CD14-positive monocyte (primary cell): ENCODE data around the gene PHOSPHO2. TPM values are rescaled to one million over a fixed set of nuclear protein-coding genes. Genes with fewer than 3 reads are reported as not detected.

Experiments used
- DNase-seq, 3 donors: peaks; one replicate each; pipeline ENCODE4 v3.0.0-alpha.2; 2011 to 2022
- H2AFZ ChIP-seq: 2 replicates; pipeline ENCODE4 v1.6.0; 2012; ENCODE audit warnings: mild to moderate bottlenecking, low read depth, low read length, inconsistent platforms; ENCODE audit not compliant: insufficient read depth, poor library complexity, severe bottlenecking
- H3K27ac ChIP-seq, 2 donors: 1 replicate in 1 of 2; 2 replicates in 1 of 2; pipeline ENCODE4 v1.5.1; 2012 to 2013; ENCODE audit warnings: low read length in 2 of 2, control low read depth in 1 of 2, inconsistent platforms in 1 of 2, low read depth in 1 of 2, mild to moderate bottlenecking in 1 of 2
- H3K27me3 ChIP-seq, 2 donors: one replicate each; pipeline versions ENCODE4 v1.6.0 to v1.6.1; 2011 to 2013; ENCODE audit warnings: low read length in 2 of 2; ENCODE audit not compliant: control insufficient read depth in 2 of 2, insufficient read depth in 2 of 2
- H3K36me3 ChIP-seq, 2 donors: replicated peaks in 1 of 2; 1 replicate in 1 of 2; 2 replicates in 1 of 2; pipeline versions ENCODE4 v1.5.1 to v1.6.1; 2012 to 2013; ENCODE audit warnings: low read length in 2 of 2, control low read depth in 1 of 2, inconsistent platforms in 1 of 2, mild to moderate bottlenecking in 1 of 2; ENCODE audit not compliant: insufficient read depth in 2 of 2, control insufficient read depth in 1 of 2
- H3K4me1 ChIP-seq, 2 donors: 1 replicate in 1 of 2; 2 replicates in 1 of 2; pipeline versions ENCODE4 v1.5.1 to v1.6.1; 2012 to 2013; ENCODE audit warnings: low read length in 2 of 2, control low read depth in 1 of 2, inconsistent platforms in 1 of 2, mild to moderate bottlenecking in 1 of 2, moderate library complexity in 1 of 2; ENCODE audit not compliant: insufficient read depth in 2 of 2, control insufficient read depth in 1 of 2
- H3K4me2 ChIP-seq: replicated peaks from 2 replicates; pipeline ENCODE3; 2012; ENCODE audit warnings: low read length, moderate library complexity, mild to moderate bottlenecking; ENCODE audit not compliant: poor library complexity, severe bottlenecking; ENCODE audit errors: extremely low read depth
- H3K4me3 ChIP-seq, 3 experiments: fragments of 200-600 bp in 1 of 3; sonication (generic) in 1 of 3; replicated peaks in 1 of 3; 1 replicate in 2 of 3; 2 replicates in 1 of 3; pipeline ENCODE4 v1.5.1; 2011 to 2013; ENCODE audit warnings: low read length in 3 of 3, mild to moderate bottlenecking in 3 of 3, control low read depth in 2 of 3, low read depth in 2 of 3, inconsistent platforms in 1 of 3, moderate library complexity in 1 of 3
- H3K79me2 ChIP-seq: 2 replicates; pipeline ENCODE4 v1.6.0; 2012; ENCODE audit warnings: mild to moderate bottlenecking, control low read depth, inconsistent platforms, low read length, moderate library complexity; ENCODE audit not compliant: insufficient read depth
- H3K9ac ChIP-seq: 2 replicates; pipeline ENCODE4 v1.6.0; 2017; ENCODE audit warnings: low read length, mild to moderate bottlenecking; ENCODE audit not compliant: insufficient read depth, poor library complexity, severe bottlenecking
- H3K9me3 ChIP-seq, 2 donors: replicated peaks in 1 of 2; 1 replicate in 1 of 2; 2 replicates in 1 of 2; pipeline versions ENCODE4 v1.5.1 to v1.6.1; 2012 to 2013; ENCODE audit warnings: low read length in 2 of 2, control low read depth in 1 of 2; ENCODE audit not compliant: control insufficient read depth in 1 of 2, insufficient read depth in 1 of 2
- H4K20me1 ChIP-seq: 2 replicates; pipeline ENCODE4 v1.6.0; 2012; ENCODE audit warnings: mild to moderate bottlenecking, low read length, control low read depth, moderate library complexity; ENCODE audit not compliant: insufficient read depth
- H3K27ac Mint-ChIP-seq, 7 donors: one replicate each; pipeline ENCODE4 v1.8.0; 2020; ENCODE audit warnings: mild to moderate bottlenecking in 7 of 7, mixed read lengths in 7 of 7, moderate library complexity in 6 of 7, inconsistent platforms in 2 of 7
- H3K27me3 Mint-ChIP-seq, 3 donors: one replicate each; pipeline ENCODE4 v1.8.0; 2021 to 2022; ENCODE audit warnings: low read depth in 3 of 3, mild to moderate bottlenecking in 3 of 3, mixed read lengths in 3 of 3, moderate library complexity in 3 of 3, inconsistent platforms in 1 of 3
- H3K36me3 Mint-ChIP-seq, 2 donors: one replicate each; pipeline ENCODE4 v1.8.0; 2020; ENCODE audit warnings: mixed read lengths in 2 of 2, inconsistent platforms in 1 of 2, mild to moderate bottlenecking in 1 of 2
- H3K4me1 Mint-ChIP-seq: one replicate; pipeline ENCODE4 v1.8.0; 2020; ENCODE audit warnings: mild to moderate bottlenecking, mixed read lengths
- H3K4me3 Mint-ChIP-seq, 2 donors: one replicate each; pipeline ENCODE4 v1.8.0; 2020; ENCODE audit warnings: mild to moderate bottlenecking in 2 of 2, mixed read lengths in 2 of 2, moderate library complexity in 1 of 2
- H3K9me3 Mint-ChIP-seq, 7 donors: one replicate each; pipeline ENCODE4 v1.8.0; 2020 to 2022; ENCODE audit warnings: mixed read lengths in 7 of 7, mild to moderate bottlenecking in 6 of 7, moderate library complexity in 6 of 7, inconsistent platforms in 2 of 7
- CTCF ChIP-seq: fragments of 200-600 bp; IDR thresholded peaks from one replicate; pipeline ENCODE4 v1.8.0; 2022; ENCODE audit warnings: antibody characterized with exemption, mild to moderate bottlenecking
- WGBS: methylation state at CpG from one replicate; pipeline ENCODE4 v1.1.5; 2013; ENCODE audit warnings: missing lambda C conversion rate; ENCODE audit not compliant: insufficient coverage; 5-methylcytosine and 5-hydroxymethylcytosine counted together
- intact Hi-C, 2 donors: fragments of 100-400 bp; cut with micrococcal nuclease; formaldehyde crosslinking; loops; one replicate each; pipeline versions ENCODE4 v1.15.0 to v1.15.1; 2023
- polyA plus RNA-seq, 3 donors: library from polyadenylated mRNA; depleted of rRNA in 1 of 3; unstranded in 2 of 3; stranded (reverse) in 1 of 3; fragments of 300-500 nt in 2 of 3; fragments of >200 nt in 1 of 3; fragmentation: Illumina TruSeq in 2 of 3; gene quantifications; 1 replicate in 2 of 3; 2 replicates in 1 of 3; pipeline ENCODE4 v1.2.3, GENCODE V29; 2012 to 2021
- small RNA-seq: library from RNA; depleted of rRNA; stranded (forward); fragments of <200 nt; gene quantifications from one replicate; pipeline ENCODE3, GENCODE V24; 2012; ENCODE audit warnings: low read depth; ENCODE audit not compliant: insufficient read length

The PHOSPHO2 gene
- polyA plus RNA-seq, 3 donors = 0.53 to 1.2 (median 0.74) TPM

- Mint-ChIP-seq H3K36me3 (no peaks in the 10 kb centered on the region), H3K4me3 (no peak overlapping the region), H3K4me1 (no peaks in the 10 kb centered on the region), H3K9me3 (no peaks in the 10 kb centered on the region), H3K27ac (no peak overlapping the region), H3K27me3 (no peaks in the 10 kb centered on the region)
- Histone ChIP-seq H3K36me3 (no peaks in the 10 kb centered on the region), H3K4me3 (no peak overlapping the region), H4K20me1 (no peaks in the 10 kb centered on the region), H3K27me3 (no peaks in the 10 kb centered on the region), H3K9me3 (no peaks in the 10 kb centered on the region), H3K9ac (no peak overlapping the region), H3K79me2 (no peaks in the 10 kb centered on the region), H3K27ac (no peak overlapping the region), H2AFZ (no peak overlapping the region), H3K4me2 (no peak overlapping the region), H3K4me1 (no peaks in the 10 kb centered on the region)
- no peak for DNase-seq
- TF ChIP-seq CTCF = no peak
- intact Hi-C loops = no loop called here
- WGBS = no CpG with 5 or more reads among the region's 2 CpGs
Observed at GRCh38 chr2:169746240-169746639, 52.0 kb downstream of the PHOSPHO2 start.

GRCh38 chr2:169748319-169748718 is 54.0 kb downstream of the PHOSPHO2 start:
- Histone ChIP-seq H2AFZ (no peak overlapping the region), H3K4me2 (no peak overlapping the region), H3K79me2 (no peaks in the 10 kb centered on the region), H3K27ac (no peak overlapping the region), H3K9me3 (no peaks in the 10 kb centered on the region), H3K9ac (no peak overlapping the region), H3K4me1 (no peaks in the 10 kb centered on the region), H4K20me1 (no peaks in the 10 kb centered on the region), H3K4me3 (no peak overlapping the region), H3K36me3 (no peaks in the 10 kb centered on the region), H3K27me3 (no peaks in the 10 kb centered on the region)
- H3K9me3 Mint-ChIP-seq = no peaks in the 10 kb centered on the region
- WGBS = 50% methylated on average over 2 of the region's 6 CpGs
- no peaks in the 10 kb centered on the region for H3K27me3 Mint-ChIP-seq
- no peak for TF ChIP-seq CTCF
- H3K36me3 Mint-ChIP-seq = no peaks in the 10 kb centered on the region
- no peaks in the 10 kb centered on the region for H3K4me1 Mint-ChIP-seq
- DNase-seq = no peak
- intact Hi-C loops = no loop called here
- no peak overlapping the region for H3K27ac Mint-ChIP-seq
- no peak overlapping the region for H3K4me3 Mint-ChIP-seq

Small RNAs within 50 kb of the gene (small RNA-seq; reads per million reads assigned to genes)
- gene RF00432 = not detected

Other genes with a start within 250 kb of the PHOSPHO2 start
- gene BBS5, start 215.0 kb upstream of the PHOSPHO2 start, polyA plus RNA-seq = under 1 TPM in 2 of 3 donors, not detected in 1; 0.04 to 0.08 TPM
- gene KLHL41, start 184.8 kb upstream of the PHOSPHO2 start, polyA plus RNA-seq = not detected
- 10 to 100 TPM in 2 of 3 donors, 1 to 10 TPM in 1; 9.1 to 16.9 (median 14.3) TPM for gene FASTKD1, start 120.6 kb upstream of the PHOSPHO2 start, polyA plus RNA-seq
- gene PPIG, start 110.1 kb upstream of the PHOSPHO2 start, polyA plus RNA-seq = 10 to 100 TPM; 21.0 to 34.4 (median 21.3) TPM
- not detected for gene CFAP210, start 64 bp upstream of the PHOSPHO2 start, polyA plus RNA-seq
- under 1 TPM; 0.11 to 0.13 (median 0.12) TPM for gene KLHL23, start 39.4 kb downstream of the PHOSPHO2 start, polyA plus RNA-seq
- gene SSB, start 104.4 kb downstream of the PHOSPHO2 start, polyA plus RNA-seq = 10 to 100 TPM; 32.6 to 88.7 (median 60.2) TPM
- 10 to 100 TPM; 11.1 to 60.8 (median 51.0) TPM for gene METTL5, start 130.4 kb downstream of the PHOSPHO2 start, polyA plus RNA-seq
- gene UBR3, start 133.0 kb downstream of the PHOSPHO2 start, polyA plus RNA-seq = 10 to 100 TPM in 1 of 3 donors, 1 to 10 TPM in 2; 4.3 to 10.7 (median 4.7) TPM